Kidney (tissue), 14 donors: ENCODE data around the gene CSDE1. TPM values are rescaled to one million over a fixed set of nuclear protein-coding genes. Genes with fewer than 3 reads are reported as not detected.

ENCODE experiments used
- DNase-seq, 5 donors: peaks; one replicate each; pipeline ENCODE4 v3.0.0-alpha.2; 2013 to 2020
- FAIRE-seq: peaks from 2 replicates; lab custom pipeline; 2012; peaks lifted over from hg19 to GRCh38; lab: Jason Lieb, UNC
- H3K27ac ChIP-seq, 2 donors: one replicate each; pipeline ENCODE4 v1.7.0; 2013; ENCODE audit warnings: low read depth in 2 of 2, low read length in 2 of 2, inconsistent platforms in 1 of 2
- H3K27me3 ChIP-seq: one replicate; pipeline ENCODE4 v1.7.1; 2013; ENCODE audit warnings: low read length, inconsistent platforms; ENCODE audit not compliant: control insufficient read depth, insufficient read depth
- H3K36me3 ChIP-seq, 3 donors: one replicate each; pipeline versions ENCODE4 v1.7.0 to v1.7.1; 2013; ENCODE audit warnings: low read length in 3 of 3, control low read depth in 1 of 3, inconsistent platforms in 1 of 3; ENCODE audit not compliant: insufficient read depth in 3 of 3, control insufficient read depth in 2 of 3
- H3K4me1 ChIP-seq, 3 donors: one replicate each; pipeline versions ENCODE4 v1.7.0 to v1.7.1; 2013; ENCODE audit warnings: low read length in 3 of 3, inconsistent platforms in 1 of 3, low read depth in 1 of 3; ENCODE audit not compliant: control insufficient read depth in 2 of 3, insufficient read depth in 2 of 3
- H3K4me3 ChIP-seq, 3 donors: one replicate each; pipeline versions ENCODE4 v1.7.0 to v1.8.1; 2013; ENCODE audit warnings: low read length in 3 of 3, control low read depth in 1 of 3, inconsistent platforms in 1 of 3
- H3K9ac ChIP-seq, 3 donors: one replicate each; pipeline versions ENCODE4 v1.7.0 to v1.7.1; 2013; ENCODE audit warnings: low read length in 3 of 3, control low read depth in 1 of 3, inconsistent platforms in 1 of 3
- H3K9me3 ChIP-seq, 3 donors: one replicate each; pipeline versions ENCODE4 v1.7.0 to v1.7.1; 2013; ENCODE audit warnings: low read length in 3 of 3, control low read depth in 1 of 3, inconsistent platforms in 1 of 3; ENCODE audit not compliant: control insufficient read depth in 2 of 3, insufficient read depth in 1 of 3
- intact Hi-C: fragments of 100-400 bp; cut with DNase I; formaldehyde crosslinking; loops from one replicate; pipeline ENCODE4 v1.11.1; 2022
- polyA plus RNA-seq: library from polyadenylated mRNA; stranded (reverse); fragments of 350-450 nt; fragmentation: Illumina TruSeq; extraction: RNeasy Lipid Tissue Mini Kit (QIAGEN cat#74804); gene quantifications from one replicate; pipeline ENCODE4 v1.2.3, GENCODE V29; 2014; ENCODE audit warnings: low read depth, low replicate concordance; ENCODE audit not compliant: insufficient read depth
- total RNA-seq: library from RNA; stranded (reverse); fragmentation: NEBNext Ultra II Directional; extraction: Animal tissue kit (Norgen Biotek cat#: 25700); gene quantifications from one replicate; pipeline ENCODE4 v1.2.1, GENCODE V29; 2021
- TF ChIP-seq, protein P1 (sequence below): IDR thresholded peaks from 3 replicates; pipeline ENCODE4 v1.5.1; 2012; ENCODE audit warnings: mild to moderate bottlenecking, moderate library complexity, borderline replicate concordance; ENCODE audit not compliant: insufficient read depth; ENCODE audit errors: extremely low read depth
- donor health status: control.
- donor health status: control.
- donor health status: control.
- donor health status: control.
- donor health status: control.
- donor health status: DM: yes; HTN: yes; CAD: no.
- donor health status: Normal renal cell carcinoma (clear cell type).

CSDE1 gene
- total and polyA plus RNA-seq, 2 donors from 2014 or later: 165 to 486 TPM

GRCh38 chr1:114719424-114719787 lies 38.4 kb downstream of the CSDE1 start:
- Histone ChIP-seq H3K36me3 (peaks cover 12 to 58% (median 49%) of the 10 kb centered on the region in 3 donors), H3K27me3 (no peaks in the 10 kb centered on the region), H3K4me3 (no peak overlapping the region), H3K27ac (no peak overlapping the region), H3K4me1 (peaks cover 0 to 6% (median 0%) of the 10 kb centered on the region in 3 donors), H3K9me3 (no peaks in the 10 kb centered on the region), H3K9ac (no peak overlapping the region)
- FAIRE-seq (no peak), DNase-seq (no peak)
- TF ChIP-seq, protein P1, sequence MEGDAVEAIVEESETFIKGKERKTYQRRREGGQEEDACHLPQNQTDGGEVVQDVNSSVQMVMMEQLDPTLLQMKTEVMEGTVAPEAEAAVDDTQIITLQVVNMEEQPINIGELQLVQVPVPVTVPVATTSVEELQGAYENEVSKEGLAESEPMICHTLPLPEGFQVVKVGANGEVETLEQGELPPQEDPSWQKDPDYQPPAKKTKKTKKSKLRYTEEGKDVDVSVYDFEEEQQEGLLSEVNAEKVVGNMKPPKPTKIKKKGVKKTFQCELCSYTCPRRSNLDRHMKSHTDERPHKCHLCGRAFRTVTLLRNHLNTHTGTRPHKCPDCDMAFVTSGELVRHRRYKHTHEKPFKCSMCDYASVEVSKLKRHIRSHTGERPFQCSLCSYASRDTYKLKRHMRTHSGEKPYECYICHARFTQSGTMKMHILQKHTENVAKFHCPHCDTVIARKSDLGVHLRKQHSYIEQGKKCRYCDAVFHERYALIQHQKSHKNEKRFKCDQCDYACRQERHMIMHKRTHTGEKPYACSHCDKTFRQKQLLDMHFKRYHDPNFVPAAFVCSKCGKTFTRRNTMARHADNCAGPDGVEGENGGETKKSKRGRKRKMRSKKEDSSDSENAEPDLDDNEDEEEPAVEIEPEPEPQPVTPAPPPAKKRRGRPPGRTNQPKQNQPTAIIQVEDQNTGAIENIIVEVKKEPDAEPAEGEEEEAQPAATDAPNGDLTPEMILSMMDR: no peak
- intact Hi-C loops: no loop called here

- H3K4me1 ChIP-seq: peaks cover 0 to 6% (median 0%) of the 10 kb centered on the region in 3 donors
- no peak overlapping the region for H3K27ac ChIP-seq
- no peak overlapping the region for H3K4me3 ChIP-seq
- H3K36me3 ChIP-seq: peaks cover 12 to 55% (median 44%) of the 10 kb centered on the region in 3 donors
- intact Hi-C loops: no loop called here
- TF ChIP-seq, protein P1: no peak
- no peaks in the 10 kb centered on the region for H3K27me3 ChIP-seq
- no peak for DNase-seq
- H3K9me3 ChIP-seq: no peaks in the 10 kb centered on the region
- FAIRE-seq: no peak
- no peak overlapping the region for H3K9ac ChIP-seq
Observed at GRCh38 chr1:114718661-114719423, 38.9 kb downstream of the CSDE1 start.

DNA sequence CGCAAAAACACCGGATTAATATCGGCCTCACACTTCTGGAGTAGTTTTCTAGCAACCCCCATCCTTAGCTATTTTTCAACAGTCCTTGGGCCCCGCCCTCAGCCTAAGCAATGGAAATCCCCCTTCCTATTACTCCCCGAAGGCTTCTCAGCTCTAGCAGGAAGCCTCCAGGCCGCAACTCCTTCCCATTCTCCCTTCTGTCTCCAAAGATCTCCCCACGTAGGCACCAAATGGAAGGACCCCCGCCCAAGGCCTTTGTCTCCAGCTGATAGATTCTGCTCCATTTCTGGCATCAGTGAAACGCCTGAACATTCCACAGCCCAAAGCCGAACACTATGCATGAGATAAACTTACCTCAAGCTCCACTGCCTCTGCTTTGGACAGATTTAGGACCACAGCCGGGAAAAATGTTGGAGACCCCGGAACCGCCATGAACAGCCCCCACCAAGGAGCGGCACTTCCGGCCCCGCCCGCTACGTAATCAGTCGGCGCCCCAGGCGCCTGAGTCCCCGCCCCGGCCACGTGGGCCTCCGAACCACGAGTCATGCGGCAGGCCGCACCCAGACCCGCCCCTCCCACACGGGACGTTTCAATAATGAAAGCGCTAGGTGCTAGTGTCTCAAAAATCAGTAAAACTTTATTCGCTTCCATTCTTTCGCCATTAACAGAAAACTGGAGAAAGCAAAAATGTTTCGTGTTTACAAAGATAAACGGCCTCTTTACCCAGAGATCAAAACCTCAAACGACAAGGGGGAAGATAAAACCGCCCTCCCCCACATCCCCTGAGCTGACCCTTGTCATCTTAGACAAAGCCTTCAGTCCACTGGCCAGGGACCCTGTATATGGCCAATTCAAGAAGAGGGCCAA lies 41.2 kb downstream of the CSDE1 start, which contains the start of gene NRAS:
Gene NRAS (minus strand): TSS at position 468 of the 867 bp plus-strand sequence. CDS start 611 bp downstream, outside the sequence.
- TF ChIP-seq, protein P1: no peak
- no peaks in the 10 kb centered on the region for H3K9me3 ChIP-seq
- intact Hi-C loops: no loop called here
- peaks cover 7 to 37% (median 31%) of the 10 kb centered on the region in 3 donors for H3K36me3 ChIP-seq
- peak within 1 kb of the TSS; percentile 86 to 98 (median 88) for H3K9ac ChIP-seq
- peaks cover 0 to 6% (median 0%) of the 10 kb centered on the region in 3 donors for H3K4me1 ChIP-seq
- peak within 1 kb of the TSS; percentile 93 to 99 (median 98) for H3K4me3 ChIP-seq
- H3K27me3 ChIP-seq: no peaks in the 10 kb centered on the region
- peak within 1 kb of the TSS; percentile 74 to 89 for H3K27ac ChIP-seq
- FAIRE-seq (no peak), DNase-seq (peak; percentile 95 to 98 (median 97))
